H9 (cell line): Measurements from ENCODE around the gene ANGPTL8. TPM values are rescaled to one million over a fixed set of nuclear protein-coding genes. Genes with fewer than 3 reads are reported as not detected.

ENCODE experiments used
- DNase-seq: peaks from one replicate; pipeline ENCODE4 v3.0.0-alpha.2; 2017
- H2AFZ ChIP-seq: one replicate; pipeline ENCODE4 v1.6.1; 2013; ENCODE audit warnings: mild to moderate bottlenecking, low read length, control low read depth, moderate library complexity
- H2AK5ac ChIP-seq: 2 replicates; pipeline ENCODE4 v1.6.1; 2013; ENCODE audit warnings: low read length, control low read depth, mixed read lengths; ENCODE audit not compliant: insufficient read length
- H2BK120ac ChIP-seq: one replicate; pipeline ENCODE4 v1.6.1; 2013; ENCODE audit warnings: low read depth, mild to moderate bottlenecking, low read length, control low read depth, inconsistent platforms; ENCODE audit not compliant: poor library complexity, severe bottlenecking
- H2BK12ac ChIP-seq: 2 replicates; pipeline ENCODE4 v1.6.1; 2013; ENCODE audit warnings: low read length, control low read depth, mixed read lengths, low read depth; ENCODE audit not compliant: insufficient read length
- H2BK15ac ChIP-seq: 2 replicates; pipeline ENCODE4 v1.6.1; 2013; ENCODE audit warnings: low read depth, low read length, control low read depth
- H2BK20ac ChIP-seq: one replicate; pipeline ENCODE4 v1.6.1; 2013; ENCODE audit warnings: low read depth, mild to moderate bottlenecking, low read length, control low read depth, inconsistent platforms; ENCODE audit not compliant: poor library complexity, severe bottlenecking
- H2BK5ac ChIP-seq: 2 replicates; pipeline ENCODE4 v1.6.1; 2013; ENCODE audit warnings: low read length, control low read depth, mixed read lengths; ENCODE audit not compliant: insufficient read length
- H3K14ac ChIP-seq: 2 replicates; pipeline ENCODE4 v1.6.1; 2013; ENCODE audit warnings: low read length, control low read depth; ENCODE audit not compliant: insufficient read depth
- H3K18ac ChIP-seq: 2 replicates; pipeline ENCODE4 v1.6.1; 2013; ENCODE audit warnings: low read depth, mild to moderate bottlenecking, mixed read lengths, low read length, control low read depth; ENCODE audit not compliant: insufficient read length
- H3K23ac ChIP-seq: 2 replicates; pipeline ENCODE4 v1.6.1; 2013; ENCODE audit warnings: low read length, control low read depth, mixed read lengths, low read depth; ENCODE audit not compliant: insufficient read length
- H3K23me2 ChIP-seq: 2 replicates; pipeline ENCODE4 v1.6.1; 2013; ENCODE audit warnings: low read depth, mild to moderate bottlenecking, mixed read lengths, low read length, control low read depth; ENCODE audit not compliant: insufficient read length, poor library complexity, severe bottlenecking
- H3K27ac ChIP-seq: 2 replicates; pipeline ENCODE4 v1.5.1; 2013; ENCODE audit warnings: low read length, control low read depth, mixed read lengths, low read depth; ENCODE audit not compliant: insufficient read length
- H3K27me3 ChIP-seq: 2 replicates; pipeline ENCODE4 v1.6.1; 2013; ENCODE audit warnings: low read length, control low read depth, inconsistent platforms; ENCODE audit not compliant: insufficient read depth
- H3K4ac ChIP-seq: 2 replicates; pipeline ENCODE4 v1.6.1; 2013; ENCODE audit warnings: low read depth, mild to moderate bottlenecking, control low read depth, inconsistent platforms, low read length, moderate library complexity
- H3K4me1 ChIP-seq: 2 replicates; pipeline ENCODE4 v1.6.1; 2013; ENCODE audit warnings: low read length, control low read depth, inconsistent platforms; ENCODE audit not compliant: insufficient read depth
- H3K4me2 ChIP-seq: 2 replicates; pipeline ENCODE4 v1.6.1; 2013; ENCODE audit warnings: low read length, control low read depth, mixed read lengths; ENCODE audit not compliant: insufficient read length, insufficient read depth
- H3K56ac ChIP-seq: 2 replicates; pipeline ENCODE4 v1.6.1; 2013; ENCODE audit warnings: low read depth, mild to moderate bottlenecking, mixed read lengths, low read length, control low read depth; ENCODE audit not compliant: insufficient read length
- H3K79me1 ChIP-seq: 2 replicates; pipeline ENCODE4 v1.6.1; 2013; ENCODE audit warnings: low read depth, mild to moderate bottlenecking, moderate library complexity, low read length, control low read depth, inconsistent platforms; ENCODE audit not compliant: insufficient read depth, poor library complexity, severe bottlenecking
- H3K79me2 ChIP-seq: 2 replicates; pipeline ENCODE4 v1.6.1; 2013; ENCODE audit warnings: low read length, control low read depth, inconsistent platforms; ENCODE audit not compliant: insufficient read depth
- H3K9ac ChIP-seq: 2 replicates; pipeline ENCODE4 v1.6.1; 2013; ENCODE audit warnings: low read length, control low read depth, mixed read lengths; ENCODE audit not compliant: insufficient read length; ENCODE audit errors: extremely low read depth
- H3K9me3 ChIP-seq: one replicate; pipeline ENCODE4 v1.6.1; 2013; ENCODE audit warnings: low read depth, low read length, inconsistent platforms; ENCODE audit not compliant: control insufficient read depth
- H3T11ph ChIP-seq: one replicate; pipeline ENCODE4 v1.6.1; 2013; ENCODE audit warnings: mild to moderate bottlenecking, low read length, control low read depth, inconsistent platforms
- H4K20me1 ChIP-seq: one replicate; pipeline ENCODE4 v1.6.1; 2013; ENCODE audit not compliant: control insufficient read depth, insufficient read length, insufficient read depth
- H4K5ac ChIP-seq: 2 replicates; pipeline ENCODE4 v1.6.1; 2013; ENCODE audit warnings: low read depth, mild to moderate bottlenecking, mixed read lengths, low read length, control low read depth; ENCODE audit not compliant: insufficient read length
- H4K8ac ChIP-seq: replicated peaks from 2 replicates; pipeline ENCODE4 v1.6.1; 2013; ENCODE audit warnings: low read length, control low read depth, mixed read lengths, low read depth; ENCODE audit not compliant: insufficient read length
- H4K91ac ChIP-seq: 2 replicates; pipeline ENCODE4 v1.6.1; 2013; ENCODE audit warnings: low read depth, mild to moderate bottlenecking, moderate library complexity, mixed read lengths, low read length, control low read depth; ENCODE audit not compliant: insufficient read length
- H3K27ac Mint-ChIP-seq, 3 experiments: 2 replicates in 2 of 3; 3 replicates in 1 of 3; pipeline ENCODE4 v1.8.0; 2020 to 2021; ENCODE audit warnings: mixed read lengths in 3 of 3, mild to moderate bottlenecking in 1 of 3, moderate library complexity in 1 of 3
- H3K27me3 Mint-ChIP-seq: 2 replicates; pipeline ENCODE4 v1.8.0; 2021; ENCODE audit warnings: low read depth, mild to moderate bottlenecking, moderate library complexity, mixed read lengths
- H3K36me3 Mint-ChIP-seq, 3 experiments: 2 replicates in 2 of 3; 3 replicates in 1 of 3; pipeline ENCODE4 v1.8.0; 2020 to 2021; ENCODE audit warnings: low read depth in 3 of 3, mixed read lengths in 3 of 3; ENCODE audit not compliant: insufficient read depth in 1 of 3
- H3K4me1 Mint-ChIP-seq, 2 experiments: 2 replicates each; pipeline ENCODE4 v1.8.0; 2020; ENCODE audit warnings: mixed read lengths in 2 of 2
- H3K4me3 Mint-ChIP-seq, 2 experiments: 2 replicates in 1 of 2; 3 replicates in 1 of 2; pipeline ENCODE4 v1.8.0; 2020 to 2021; ENCODE audit warnings: mild to moderate bottlenecking in 2 of 2, mixed read lengths in 2 of 2, moderate library complexity in 1 of 2
- H3K9me3 Mint-ChIP-seq, 2 experiments: 2 replicates in 1 of 2; 3 replicates in 1 of 2; pipeline ENCODE4 v1.8.0; 2020; ENCODE audit warnings: mild to moderate bottlenecking in 2 of 2, mixed read lengths in 2 of 2, moderate library complexity in 1 of 2
- CTCF ChIP-seq: fragments of 200-600 bp; sonication (generic); conservative IDR thresholded peaks from 3 replicates; pipeline ENCODE4 v1.8.0; 2021; ENCODE audit warnings: antibody characterized with exemption, mild to moderate bottlenecking
- WGBS: extraction: QIAGEN DNeasy Blood & Tissue Kit; methylation state at CpG from one replicate; pipeline ENCODE4 v1.1.7; 2013; ENCODE audit warnings: missing lambda C conversion rate, low lambda C conversion rate, mixed read lengths; ENCODE audit not compliant: insufficient read length; ENCODE audit errors: extremely low coverage; 5-methylcytosine and 5-hydroxymethylcytosine counted together
- total RNA-seq: library from RNA; stranded (reverse); gene quantifications from 2 replicates; pipeline ENCODE4 v1.2.1, GENCODE V29; 2021

ANGPTL8 gene
- total RNA-seq, 1 experiment from 2014 or later: not detected

- no peak for TF ChIP-seq CTCF
- H3K18ac ChIP-seq: no peak overlapping the region
- no CpG with 5 or more reads among the region's 20 CpGs for WGBS
- no peak overlapping the region for H3K4ac ChIP-seq
- peaks cover 3 to 10% of the 10 kb centered on the region in 2 experiments; a peak in 3 of 4 replicates for H3K4me1 Mint-ChIP-seq
- no peak overlapping the region for H2BK20ac ChIP-seq
- H3K9me3 Mint-ChIP-seq: no peaks in the 10 kb centered on the region
- H3K56ac ChIP-seq: no peak overlapping the region
- no peak overlapping the region for H3K4me3 Mint-ChIP-seq
- no peak overlapping the region for H4K91ac ChIP-seq
- H3K4me1 ChIP-seq: no peaks in the 10 kb centered on the region
- no peaks in the 10 kb centered on the region for H3K79me1 ChIP-seq
- no peaks in the 10 kb centered on the region for H3K9me3 ChIP-seq
- H3T11ph ChIP-seq: no peak overlapping the region
- H4K5ac ChIP-seq: no peak overlapping the region
- H3K27ac Mint-ChIP-seq: peak overlapping the region in 2 of 3 experiments; percentile 40 to 49; a peak in 2 of 7 replicates
- no peaks in the 10 kb centered on the region for H3K27me3 Mint-ChIP-seq
- no peak overlapping the region for H2BK120ac ChIP-seq
- no peak for DNase-seq
- no peaks in the 10 kb centered on the region for H4K20me1 ChIP-seq
- H2BK5ac ChIP-seq: no peak overlapping the region
- H2AK5ac ChIP-seq: no peak overlapping the region
- H4K8ac ChIP-seq: no peak overlapping the region
- no peak overlapping the region for H3K9ac ChIP-seq
- no peak overlapping the region for H3K4me2 ChIP-seq
- H3K23ac ChIP-seq: no peak overlapping the region
- H2AFZ ChIP-seq: no peak overlapping the region
- H3K14ac ChIP-seq: no peak overlapping the region
- H3K36me3 Mint-ChIP-seq: peaks cover 0 to 36% (median 22%) of the 10 kb centered on the region in 3 experiments; a peak in 5 of 7 replicates
- H3K23me2 ChIP-seq: no peaks in the 10 kb centered on the region
- no peaks in the 10 kb centered on the region for H3K27me3 ChIP-seq
- no peak overlapping the region for H2BK15ac ChIP-seq
- H2BK12ac ChIP-seq: no peak overlapping the region
- H3K27ac ChIP-seq: no peak overlapping the region
- H3K79me2 ChIP-seq: no peaks in the 10 kb centered on the region
These were observed 36.8 kb upstream of the ANGPTL8 start for GRCh38 chr19:11202488-11203193.
